GM21723 (cell line): Measurements from ENCODE around the gene PVALB.
A peak's percentile ranks its signal among the peaks of the same experiment; 100 is the strongest.

Source experiments
- ATAC-seq: cut with Tn5 transposase; IDR thresholded peaks from one replicate; pipeline ENCODE4 v1.9.1; 2021; ENCODE audit warnings: mild to moderate bottlenecking, moderate library complexity; ENCODE audit not compliant: unreplicated experiment

PVALB gene

GRCh38 chr22:36816636-36817524 is at the start of gene PVALB:
TSS of gene PVALB (minus strand) at chr22:36817035. CDS start at chr22:36817005, 30 bp downstream.
- no peak for ATAC-seq

GRCh38 chr22:36865346-36865745 is 48.5 kb upstream of the PVALB start:
- ATAC-seq = no peak

GRCh38 chr22:36864454-36865215 is 47.8 kb upstream of the PVALB start:
- no peak for ATAC-seq

- ATAC-seq = no peak
Measured at GRCh38 chr22:36863979-36864378, 47.1 kb upstream of the PVALB start.

- no peak for ATAC-seq
Measured at GRCh38 chr22:36863281-36863680, 46.4 kb upstream of the PVALB start.

GRCh38 chr22:36862251-36863242 is 45.7 kb upstream of the PVALB start:
- ATAC-seq = no peak

GRCh38 chr22:36860821-36861659 is 44.2 kb upstream of the PVALB start, which contains the start of gene NCF4:
TSS of gene NCF4 (plus strand) at chr22:36861006. CDS start at chr22:36861172, 166 bp downstream.
- peak; percentile 70 for ATAC-seq

- no peak for ATAC-seq
Measured at GRCh38 chr22:36860438-36860820, 43.6 kb upstream of the PVALB start.

GRCh38 chr22:36860017-36860416 is 43.2 kb upstream of the PVALB start:
- ATAC-seq = no peak

- no peak for ATAC-seq
Measured at GRCh38 chr22:36858966-36859365, 42.1 kb upstream of the PVALB start.

GRCh38 chr22:36858156-36858555 is 41.3 kb upstream of the PVALB start:
- no peak for ATAC-seq

- no peak for ATAC-seq
Measured at GRCh38 chr22:36856792-36857135, 39.9 kb upstream of the PVALB start.

- peak; percentile 25 for ATAC-seq
Measured at GRCh38 chr22:36856121-36856791, 39.4 kb upstream of the PVALB start.

- ATAC-seq = no peak
Measured at GRCh38 chr22:36855478-36855877, 38.6 kb upstream of the PVALB start.

- no peak for ATAC-seq
Measured at GRCh38 chr22:36853407-36854099, 36.7 kb upstream of the PVALB start.

GRCh38 chr22:36852056-36852973 is 35.5 kb upstream of the PVALB start:
- ATAC-seq = no peak

GRCh38 chr22:36850682-36851081 is 33.8 kb upstream of the PVALB start:
- ATAC-seq = no peak

- no peak for ATAC-seq
Measured at GRCh38 chr22:36850056-36850455, 33.2 kb upstream of the PVALB start.
